ENCODE measurements around the gene RBMS1. TPM values are rescaled to one million over a fixed set of nuclear protein-coding genes. Genes with fewer than 3 reads are reported as not detected.

Gene RBMS1
- total and polyA plus RNA-seq, 7 donors = 4.4 to 91.8 (median 69.2) TPM

DNA sequence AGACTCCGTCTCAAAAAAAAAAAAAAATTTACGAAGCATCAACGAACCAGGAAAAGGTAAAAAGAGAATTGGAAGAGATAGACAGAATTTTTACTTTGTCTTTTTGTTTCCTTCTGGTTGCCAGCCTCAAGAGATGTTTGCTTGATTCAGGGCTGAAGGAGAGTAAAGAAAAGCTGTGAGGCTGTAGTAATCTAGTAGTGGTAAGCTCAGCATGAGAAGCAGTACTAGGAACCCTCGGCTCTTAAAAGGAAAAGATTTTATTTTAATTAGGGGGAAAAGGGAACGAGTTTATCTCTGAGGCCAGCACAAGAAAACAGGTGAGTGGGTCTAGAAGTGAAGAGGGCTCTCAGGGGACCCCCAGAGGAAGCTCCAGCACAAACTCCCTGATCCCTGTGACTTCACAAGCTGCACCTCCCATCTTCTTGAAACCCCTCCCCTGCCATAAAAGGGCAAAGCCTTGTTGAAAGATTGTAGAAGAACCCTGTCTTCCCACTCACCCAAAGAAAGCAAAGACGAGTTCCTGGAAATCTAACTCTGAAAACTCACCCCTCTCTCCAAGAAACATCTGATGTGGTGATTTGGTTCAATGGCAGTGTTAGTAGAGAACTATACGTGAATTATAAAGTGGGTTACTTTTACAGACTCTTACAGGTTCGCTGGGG is 8.6 kb downstream of the RBMS1 start:
- Histone ChIP-seq H3K4me1 (peaks cover 0 to 57% (median 41%) of the 10 kb centered on the region in 4 donors), H3K27me3 (no peaks in the 10 kb centered on the region), H3K9me3 (no peaks in the 10 kb centered on the region), H3K4me3 (no peak overlapping the region), H3K36me3 (no peaks in the 10 kb centered on the region), H3K27ac (peak overlapping the region; percentile 54 to 95 (median 82))
- intact Hi-C loops (cut with DNase I) = no loop called here
- TF ChIP-seq POLR2A (IDR thresholded peaks at IDR 0.05) (no peak), EP300 (IDR thresholded peaks at IDR 0.05) (peak in 1 of 4 donors; percentile 7)
- TF ChIP-seq, protein P1, sequence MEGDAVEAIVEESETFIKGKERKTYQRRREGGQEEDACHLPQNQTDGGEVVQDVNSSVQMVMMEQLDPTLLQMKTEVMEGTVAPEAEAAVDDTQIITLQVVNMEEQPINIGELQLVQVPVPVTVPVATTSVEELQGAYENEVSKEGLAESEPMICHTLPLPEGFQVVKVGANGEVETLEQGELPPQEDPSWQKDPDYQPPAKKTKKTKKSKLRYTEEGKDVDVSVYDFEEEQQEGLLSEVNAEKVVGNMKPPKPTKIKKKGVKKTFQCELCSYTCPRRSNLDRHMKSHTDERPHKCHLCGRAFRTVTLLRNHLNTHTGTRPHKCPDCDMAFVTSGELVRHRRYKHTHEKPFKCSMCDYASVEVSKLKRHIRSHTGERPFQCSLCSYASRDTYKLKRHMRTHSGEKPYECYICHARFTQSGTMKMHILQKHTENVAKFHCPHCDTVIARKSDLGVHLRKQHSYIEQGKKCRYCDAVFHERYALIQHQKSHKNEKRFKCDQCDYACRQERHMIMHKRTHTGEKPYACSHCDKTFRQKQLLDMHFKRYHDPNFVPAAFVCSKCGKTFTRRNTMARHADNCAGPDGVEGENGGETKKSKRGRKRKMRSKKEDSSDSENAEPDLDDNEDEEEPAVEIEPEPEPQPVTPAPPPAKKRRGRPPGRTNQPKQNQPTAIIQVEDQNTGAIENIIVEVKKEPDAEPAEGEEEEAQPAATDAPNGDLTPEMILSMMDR (IDR thresholded peaks at IDR 0.05) = no peak
- no peak for DNase-seq
- 69 to 72% methylated on average over 8 of the region's 8 CpGs for WGBS, 2 donors

DNA sequence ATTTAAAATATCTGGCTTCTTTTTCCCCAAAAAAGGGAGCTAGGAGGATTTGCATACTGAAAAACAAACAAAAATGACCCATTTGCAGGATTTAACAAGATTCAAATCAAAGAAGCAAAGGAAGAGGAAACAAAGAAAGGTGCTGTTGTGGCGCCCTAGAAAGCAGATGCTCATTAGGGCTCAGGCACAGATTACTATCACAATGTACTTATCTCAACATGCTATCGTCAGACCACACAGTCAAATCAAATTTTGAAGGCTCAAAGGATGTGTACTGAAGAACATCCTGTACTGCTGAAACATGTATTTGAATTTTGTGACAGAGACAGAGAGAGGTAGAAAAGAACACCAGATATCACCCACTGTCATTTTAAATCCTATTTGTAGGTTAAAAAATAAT is 10.9 kb downstream of the RBMS1 start:
- Histone ChIP-seq H3K27me3 (no peaks in the 10 kb centered on the region), H3K36me3 (no peaks in the 10 kb centered on the region), H3K27ac (peak overlapping the region in 3 of 4 donors; percentile 38 to 50 (median 44)), H3K4me1 (peaks cover 0 to 58% (median 41%) of the 10 kb centered on the region in 4 donors), H3K9me3 (no peaks in the 10 kb centered on the region), H3K4me3 (no peak overlapping the region)
- 54 to 71% methylated on average over 2 of the region's 2 CpGs for WGBS, 2 donors
- DNase-seq = no peak
- TF ChIP-seq EP300 (IDR thresholded peaks at IDR 0.05) (no peak), POLR2A (IDR thresholded peaks at IDR 0.05) (no peak), POLR2AphosphoS5 (IDR thresholded peaks at IDR 0.05) (no peak)
- TF ChIP-seq, protein P1 (IDR thresholded peaks at IDR 0.05) = no peak
- intact Hi-C loops (cut with DNase I) = no loop called here

DNA sequence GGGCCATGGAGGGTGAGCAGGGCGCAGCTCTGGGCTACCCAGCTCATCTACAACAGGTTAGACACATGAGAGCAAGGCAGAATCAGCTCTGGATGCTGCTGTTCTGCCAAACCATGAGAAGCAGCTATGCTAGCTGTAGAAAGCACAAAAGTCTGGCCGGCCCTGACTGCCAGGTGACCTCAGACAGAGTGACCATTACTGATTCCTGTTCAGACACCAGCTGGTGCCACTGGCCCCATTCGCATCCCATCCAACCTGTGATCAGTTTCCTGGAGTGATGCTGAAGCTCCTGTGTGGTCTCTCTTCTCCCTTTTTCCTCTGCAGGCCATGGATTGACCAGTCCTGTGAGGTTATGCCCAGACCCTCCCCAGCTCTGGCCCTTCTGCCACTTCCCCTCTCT is 14.3 kb downstream of the RBMS1 start:
- no peaks in the 10 kb centered on the region for H3K9me3 ChIP-seq

DNA sequence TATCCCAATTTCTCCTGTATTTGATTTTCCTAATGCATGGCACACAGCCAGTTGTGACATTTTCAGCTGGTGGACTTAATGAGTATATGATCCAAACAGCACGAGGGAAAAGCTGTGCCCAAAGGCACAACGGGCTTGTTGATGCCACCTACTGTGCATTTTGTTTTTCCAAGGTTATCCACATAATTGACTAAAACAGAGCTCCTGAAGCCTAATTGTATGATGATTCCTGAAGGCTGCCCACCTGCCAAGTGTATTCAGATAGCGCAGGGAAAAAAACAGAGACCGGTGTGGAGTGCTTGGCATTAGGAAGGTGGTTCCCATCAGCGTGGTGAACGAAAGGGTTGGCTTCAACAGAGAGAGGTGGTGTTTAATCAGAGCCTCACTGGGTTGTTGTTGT is 14.9 kb downstream of the RBMS1 start:
- H3K36me3 ChIP-seq = no peaks in the 10 kb centered on the region
- H3K27ac ChIP-seq = no peak overlapping the region
- 77 to 89% methylated on average over 6 of the region's 6 CpGs for WGBS, 2 donors
- no peaks in the 10 kb centered on the region for H3K9me3 ChIP-seq
- H3K4me3 ChIP-seq = no peak overlapping the region
- TF ChIP-seq POLR2AphosphoS5 (IDR thresholded peaks at IDR 0.05) (no peak), POLR2A (IDR thresholded peaks at IDR 0.05) (no peak), EP300 (IDR thresholded peaks at IDR 0.05) (no peak)
- TF ChIP-seq, protein P1 (IDR thresholded peaks at IDR 0.05) = no peak
- H3K27me3 ChIP-seq = no peaks in the 10 kb centered on the region
- DNase-seq = no peak
- intact Hi-C loops (cut with DNase I) = no loop called here
- peaks cover 0 to 61% (median 40%) of the 10 kb centered on the region in 4 donors for H3K4me1 ChIP-seq

More for the DNA sequence above, 14.3 kb downstream of the RBMS1 start:
- Histone ChIP-seq H3K27ac (no peak overlapping the region), H3K27me3 (no peaks in the 10 kb centered on the region), H3K4me1 (peaks cover 0 to 60% (median 38%) of the 10 kb centered on the region in 4 donors), H3K4me3 (no peak overlapping the region), H3K36me3 (no peaks in the 10 kb centered on the region)
- WGBS, 2 donors = 94 to 95% methylated on average over 3 of the region's 3 CpGs
- intact Hi-C loops (cut with DNase I) = no loop called here
- peak; percentile 39 for DNase-seq
- TF ChIP-seq POLR2AphosphoS5 (IDR thresholded peaks at IDR 0.05) (no peak), POLR2A (IDR thresholded peaks at IDR 0.05) (no peak), EP300 (IDR thresholded peaks at IDR 0.05) (no peak)
- TF ChIP-seq, protein P1 (IDR thresholded peaks at IDR 0.05) = no peak

DNA sequence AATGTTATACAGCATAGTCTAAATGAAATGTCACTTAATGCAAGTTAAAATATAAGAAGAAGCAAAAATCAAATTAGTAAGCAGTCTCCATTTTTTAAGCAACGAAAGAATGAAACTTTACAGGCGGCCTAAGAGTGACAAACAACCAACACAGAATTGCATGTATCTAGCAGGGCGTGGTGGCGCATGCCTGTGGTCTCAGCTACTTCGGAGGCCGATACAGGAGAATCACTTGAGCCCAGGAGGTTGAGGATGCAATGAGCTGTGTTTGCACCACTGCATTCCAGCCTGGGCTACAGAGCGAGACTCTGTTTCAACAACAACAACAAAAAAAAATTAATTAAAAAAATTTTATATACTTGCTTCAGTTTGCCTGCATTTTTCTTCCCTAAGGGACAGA is 16.6 kb downstream of the RBMS1 start:
- H3K27ac ChIP-seq = no peak overlapping the region
- H3K9me3 ChIP-seq = no peaks in the 10 kb centered on the region
- no peak overlapping the region for H3K4me3 ChIP-seq
- intact Hi-C loops (cut with DNase I) = no loop called here
- H3K27me3 ChIP-seq = no peaks in the 10 kb centered on the region
- peaks cover 0 to 61% (median 44%) of the 10 kb centered on the region in 4 donors for H3K4me1 ChIP-seq
- TF ChIP-seq, protein P1 (IDR thresholded peaks at IDR 0.05) = no peak
- WGBS, 2 donors = 91% methylated on average over 7 of the region's 7 CpGs
- H3K36me3 ChIP-seq = no peaks in the 10 kb centered on the region
- no peak for DNase-seq

All from sigmoid colon (tissue), 7 donors.